Gastrocnemius medialis (tissue), 4 donors: ENCODE data around the gene PPAN. TPM values are rescaled to one million over a fixed set of nuclear protein-coding genes. Genes with fewer than 3 reads are reported as not detected.

Source experiments
- ATAC-seq, 2 donors: fragments of 150-250 bp; one replicate each; pipeline ENCODE4 v1.9.1; 2016
- DNase-seq, 2 donors: peaks; one replicate each; pipeline ENCODE4 v3.0.0-alpha.2; 2019
- H3K27ac ChIP-seq, 4 donors: fragments of 200-600 bp; sonication (generic); 1 replicate in 1 of 4; 2 replicates in 3 of 4; pipeline ENCODE4 v1.5.1; 2016 to 2018; ENCODE audit warnings: mild to moderate bottlenecking in 2 of 4, moderate library complexity in 1 of 4
- H3K27me3 ChIP-seq, 3 donors: fragments of 200-600 bp; sonication (generic) in 2 of 3; 1 replicate in 1 of 3; 2 replicates in 2 of 3; pipeline versions ENCODE4 v1.5.1 to v1.6.0; 2016 to 2019; ENCODE audit warnings: mild to moderate bottlenecking in 1 of 3, moderate library complexity in 1 of 3
- H3K36me3 ChIP-seq, 2 donors: fragments of 200-600 bp; sonication (generic) in 1 of 2; one replicate each; pipeline ENCODE4 v1.5.1; 2017 to 2018
- H3K4me1 ChIP-seq, 2 donors: fragments of 200-600 bp; sonication (generic) in 1 of 2; one replicate each; pipeline ENCODE4 v1.5.1; 2016 to 2017; ENCODE audit warnings: mild to moderate bottlenecking in 2 of 2
- H3K4me3 ChIP-seq, 4 donors: fragments of 200-600 bp; sonication (generic) in 3 of 4; 1 replicate in 1 of 4; 2 replicates in 3 of 4; pipeline ENCODE4 v1.5.1; 2016 to 2019; ENCODE audit warnings: mild to moderate bottlenecking in 2 of 4
- H3K9me3 ChIP-seq, 3 donors: fragments of 200-600 bp; sonication (generic) in 2 of 3; 1 replicate in 1 of 3; 2 replicates in 2 of 3; pipeline ENCODE4 v1.5.1; 2016 to 2019
- CTCF ChIP-seq, 5 experiments: fragments of 450-650 bp in 3 of 5; fragments of 200-600 bp in 2 of 5; sonication (generic) in 2 of 5; IDR thresholded peaks in 4 of 5; conservative IDR thresholded peaks in 1 of 5; 1 replicate in 4 of 5; 2 replicates in 1 of 5; pipeline ENCODE4 v1.5.1; 2016 to 2019; ENCODE audit warnings: antibody characterized with exemption in 5 of 5, mild to moderate bottlenecking in 3 of 5, moderate library complexity in 3 of 5
- POLR2A ChIP-seq, 2 donors: fragments of 450-650 bp; IDR thresholded peaks; one replicate each; pipeline ENCODE4 v1.6.1; 2017; ENCODE audit warnings: antibody characterized with exemption in 2 of 2, mild to moderate bottlenecking in 2 of 2, moderate library complexity in 2 of 2
- in situ Hi-C, 4 donors: fragments of 200-750 bp; cut with MboI; loops; one replicate each; pipeline versions ENCODE4 v1.15.0 to v1.8.0; 2017; ENCODE audit warnings: low sequenced_read_pairs in 4 of 4
- intact Hi-C: fragments of 100-400 bp; cut with DNase I; formaldehyde crosslinking; loops from one replicate; pipeline ENCODE4 v1.15.1; 2023; ENCODE audit warnings: low total_unique reads
- total RNA-seq, 4 donors: library from RNA; depleted of rRNA; stranded (reverse); fragments of >200 nt; gene quantifications; one replicate each; pipeline versions ENCODE4 v1.1.0 to v1.2.3, GENCODE V29; 2016

PPAN gene
- total RNA-seq, 4 donors from 2014 or later = 30.5 to 42.3 (median 36.7) TPM

GRCh38 chr19:10134040-10134439, 27.9 kb downstream of the PPAN start:
- Histone ChIP-seq H3K9me3 (no peaks in the 10 kb centered on the region), H3K4me3 (no peak overlapping the region), H3K36me3 (peaks cover 0 to 24% of the 10 kb centered on the region in 2 donors), H3K27ac (no peak overlapping the region), H3K4me1 (no peaks in the 10 kb centered on the region), H3K27me3 (no peaks in the 10 kb centered on the region)
- no peak for ATAC-seq
- intact Hi-C loops (no loop called here), in situ Hi-C loops (no loop called here)
- TF ChIP-seq POLR2A (IDR thresholded peaks at IDR 0.05) (no peak), CTCF (IDR thresholded peaks at IDR 0.05 in 4 of 5, conservative IDR thresholded peaks at IDR 0.05 in 1 of 5) (no peak)
- DNase-seq = no peak

GRCh38 chr19:10135551-10136334, 29.6 kb downstream of the PPAN start:
- Histone ChIP-seq H3K36me3 (peaks cover 0 to 37% of the 10 kb centered on the region in 2 donors), H3K4me1 (no peaks in the 10 kb centered on the region), H3K9me3 (no peaks in the 10 kb centered on the region), H3K27ac (no peak overlapping the region), H3K27me3 (no peaks in the 10 kb centered on the region), H3K4me3 (no peak overlapping the region)
- DNase-seq (no peak), ATAC-seq (no peak)
- in situ Hi-C loops (no loop called here), intact Hi-C loops (no loop called here)
- TF ChIP-seq CTCF (IDR thresholded peaks at IDR 0.05 in 4 of 5, conservative IDR thresholded peaks at IDR 0.05 in 1 of 5) (no peak), POLR2A (IDR thresholded peaks at IDR 0.05) (no peak)

GRCh38 chr19:10136936-10137335, 30.8 kb downstream of the PPAN start:
- Histone ChIP-seq H3K36me3 (peaks cover 0 to 49% of the 10 kb centered on the region in 2 donors), H3K9me3 (no peaks in the 10 kb centered on the region), H3K4me3 (no peak overlapping the region), H3K27ac (no peak overlapping the region), H3K4me1 (no peaks in the 10 kb centered on the region), H3K27me3 (no peaks in the 10 kb centered on the region)
- DNase-seq (no peak), ATAC-seq (no peak)
- intact Hi-C loops (no loop called here), in situ Hi-C loops (no loop called here)
- TF ChIP-seq CTCF (IDR thresholded peaks at IDR 0.05 in 4 of 5, conservative IDR thresholded peaks at IDR 0.05 in 1 of 5) = no peak
- no peak for TF ChIP-seq POLR2A (IDR thresholded peaks at IDR 0.05)

- Histone ChIP-seq H3K4me3 (no peak overlapping the region), H3K27me3 (no peaks in the 10 kb centered on the region), H3K27ac (no peak overlapping the region), H3K9me3 (no peaks in the 10 kb centered on the region), H3K4me1 (no peaks in the 10 kb centered on the region), H3K36me3 (peaks cover 0 to 59% of the 10 kb centered on the region in 2 donors)
- DNase-seq = no peak
- intact Hi-C loops = no loop called here
- no peak for ATAC-seq
- TF ChIP-seq POLR2A (IDR thresholded peaks at IDR 0.05) (no peak), CTCF (IDR thresholded peaks at IDR 0.05 in 4 of 5, conservative IDR thresholded peaks at IDR 0.05 in 1 of 5) (no peak)
- in situ Hi-C loops = no loop called here
These were observed 31.9 kb downstream of the PPAN start for GRCh38 chr19:10137751-10138682.
